ENCODE data around the gene DDX27. TPM values are rescaled to one million over a fixed set of nuclear protein-coding genes. Genes with fewer than 3 reads are reported as not detected.

DDX27 gene
- total and polyA plus RNA-seq, 2 of the 8 experiments (the other 6 are each of a cell fraction or from before 2014, with no cell fraction given): 42.7 to 51.0 TPM

DNA sequence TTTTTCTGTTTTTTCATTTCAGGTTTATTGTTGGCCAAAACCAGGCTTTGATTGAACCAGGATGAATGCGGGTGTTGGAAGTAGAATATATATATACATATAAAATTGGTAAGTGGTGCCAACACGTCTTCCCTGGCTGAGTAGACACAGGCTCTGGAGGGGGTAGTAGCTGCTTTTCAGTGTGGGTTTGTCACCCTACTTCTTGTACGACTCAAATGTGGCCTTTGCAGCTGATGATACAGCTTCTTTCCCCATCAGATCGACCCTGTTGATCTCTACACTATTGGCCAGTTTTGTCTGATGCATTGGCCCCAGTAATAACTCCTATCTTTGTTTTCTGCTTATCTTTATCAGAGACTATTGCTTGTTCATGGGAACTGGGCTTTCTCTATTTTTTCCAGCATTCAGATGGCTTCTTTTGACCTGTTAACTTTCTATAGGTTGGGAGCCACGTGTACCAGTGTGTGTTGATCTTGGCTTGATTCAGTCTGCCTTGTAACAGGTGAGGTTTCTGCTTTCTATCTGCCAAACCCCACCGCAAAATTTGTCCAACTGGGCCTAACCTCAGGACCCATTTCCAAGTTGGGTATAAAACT, 61.3 kb downstream of the DDX27 start (continued):
- TF ChIP-seq SAP30 (IDR thresholded peaks at IDR 0.05; ENCODE audit: insufficient read depth, insufficient replicate concordance, low read length): peak; percentile 56
- no peak for TF ChIP-seq CREB1 (IDR thresholded peaks at IDR 0.05)
- TF ChIP-seq BCL11A (IDR thresholded peaks at IDR 0.05; ENCODE audit: low read depth in 2 of 2, low read length in 2 of 2): no peak
- no peak for TF ChIP-seq SIX5 (IDR thresholded peaks at IDR 0.05; ENCODE audit: low read depth, low read length)

Data from H1 (cell line).